NCI-H510A (cell line): ENCODE results near the gene DDX18.

Experiments
- DNase-seq: peaks from one replicate; lab custom pipeline; 2025; lab: John Stamatoyannopoulos, UW

Gene DDX18

DNA sequence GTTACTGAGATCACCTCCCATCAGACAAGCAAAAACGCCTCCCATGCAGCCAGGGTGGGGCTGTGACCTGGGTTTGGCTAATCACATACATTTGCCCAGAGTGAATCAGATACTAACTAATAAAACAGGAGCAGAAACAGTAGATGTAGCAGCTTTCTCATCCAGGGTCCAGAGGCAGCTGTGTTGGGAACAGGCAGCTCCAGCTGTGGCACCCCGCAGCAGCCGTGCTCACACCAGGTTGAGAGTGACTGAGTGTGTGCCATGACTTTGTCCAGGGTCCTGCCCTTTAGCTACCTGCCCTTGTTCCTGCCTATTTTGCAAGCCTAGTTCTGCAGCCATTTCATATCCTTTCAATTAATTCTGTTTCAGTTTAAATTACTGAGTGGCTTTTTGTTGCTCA, 20.5 kb downstream of the DDX18 start:
- no peak for DNase-seq

DNA sequence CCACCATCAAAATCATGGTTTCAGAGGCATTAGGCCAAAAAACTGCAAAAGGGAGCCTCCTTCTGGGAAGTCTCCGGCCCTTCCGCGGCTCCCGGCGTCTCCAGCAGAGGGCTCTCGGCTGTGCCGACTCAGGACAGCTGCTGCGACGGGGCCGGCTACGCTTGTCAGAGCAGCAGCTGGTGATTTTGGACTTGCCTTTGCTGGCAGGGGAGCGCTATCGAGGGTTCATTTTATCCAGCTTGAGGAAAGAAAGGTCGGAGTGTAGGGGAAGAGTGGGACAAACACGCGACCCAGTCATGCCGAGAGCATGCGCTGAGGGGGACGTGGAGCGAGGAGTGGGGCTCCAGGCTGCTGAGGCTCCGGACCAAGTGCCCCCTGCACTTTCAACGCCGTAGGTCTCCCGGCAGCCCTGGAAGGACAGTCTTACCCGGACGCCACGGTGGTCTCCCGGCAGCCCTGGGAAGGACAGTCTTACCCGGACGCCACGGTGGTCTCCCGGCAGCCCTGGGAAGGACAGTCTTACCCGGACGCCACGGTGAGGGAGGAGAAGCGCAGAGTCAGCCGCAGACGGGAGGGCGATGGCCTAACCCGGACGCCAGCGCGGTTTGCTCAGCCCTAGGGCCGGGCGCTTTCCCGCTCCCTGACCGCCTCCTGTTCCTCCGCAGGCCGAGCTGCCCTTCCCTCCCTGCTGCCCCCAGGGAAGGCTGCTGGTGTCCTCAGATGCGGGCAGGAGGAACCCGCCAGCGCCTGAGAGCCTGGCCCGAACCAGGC, 21.7 kb downstream of the DDX18 start:
- DNase-seq: no peak

DNA sequence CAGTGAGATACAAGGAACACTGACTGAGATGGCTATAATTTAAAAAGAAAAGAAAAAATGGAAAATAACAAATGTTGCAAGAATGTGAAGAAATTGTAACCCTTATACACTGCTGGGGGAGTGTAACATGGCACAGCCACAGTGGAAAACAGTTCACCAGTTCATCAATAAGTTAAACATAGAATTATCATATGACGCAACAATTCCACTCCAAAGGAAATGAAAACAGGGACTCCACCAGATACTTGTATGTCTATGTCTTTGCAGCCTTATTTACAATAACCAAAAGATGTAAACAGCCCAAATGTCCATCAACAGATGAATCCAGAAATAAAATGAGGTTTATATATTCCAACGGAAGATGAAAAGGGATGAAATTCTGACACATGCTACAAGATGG, 30.8 kb downstream of the DDX18 start:
- DNase-seq: no peak

DNA sequence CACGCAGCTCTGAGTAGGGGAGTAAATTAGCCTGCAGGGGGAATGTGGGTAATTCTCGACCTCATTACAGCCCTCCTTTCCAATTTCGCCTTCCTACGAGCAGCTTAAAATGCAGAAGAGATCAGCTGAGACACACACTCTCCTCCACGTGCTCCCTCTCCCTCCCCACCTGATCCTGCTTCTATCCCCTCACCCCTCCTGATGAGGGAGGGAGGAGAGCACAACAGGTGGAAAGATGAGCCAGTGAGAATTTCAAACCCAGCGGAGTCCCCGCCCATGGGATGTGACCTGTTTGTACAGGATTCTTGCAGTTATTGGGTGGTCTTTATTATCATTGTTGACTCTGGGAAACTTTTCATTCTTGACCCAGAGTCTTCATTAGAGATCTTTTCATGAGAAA, 35.5 kb downstream of the DDX18 start:
- DNase-seq: no peak

GRCh38 chr2:117850461-117850860, 36.0 kb downstream of the DDX18 start:
- no peak for DNase-seq

GRCh38 chr2:117851969-117852368, 37.5 kb downstream of the DDX18 start:
- DNase-seq: no peak

GRCh38 chr2:117853316-117853715, 38.8 kb downstream of the DDX18 start:
- DNase-seq: no peak

GRCh38 chr2:117853873-117854272, 39.4 kb downstream of the DDX18 start:
- no peak for DNase-seq

DNA sequence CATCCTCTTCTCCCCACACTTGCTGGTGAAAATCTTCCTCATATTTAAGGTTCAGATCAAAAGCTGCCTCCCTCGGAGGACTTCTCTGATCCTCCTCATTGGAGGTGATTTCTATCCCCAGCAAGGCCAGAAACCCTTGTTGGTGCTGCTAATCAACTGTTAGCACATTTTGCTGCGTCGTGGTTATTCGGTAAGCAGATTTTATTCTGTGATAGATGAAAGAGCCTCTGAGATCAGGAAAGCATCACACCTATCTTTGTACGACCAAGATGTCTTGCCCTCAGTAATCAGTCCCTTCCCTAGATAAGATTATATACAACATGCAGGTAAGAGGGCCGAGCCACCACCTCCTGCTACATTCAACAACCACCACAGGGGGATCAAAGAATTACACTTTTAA, 40.1 kb downstream of the DDX18 start:
- no peak for DNase-seq

DNA sequence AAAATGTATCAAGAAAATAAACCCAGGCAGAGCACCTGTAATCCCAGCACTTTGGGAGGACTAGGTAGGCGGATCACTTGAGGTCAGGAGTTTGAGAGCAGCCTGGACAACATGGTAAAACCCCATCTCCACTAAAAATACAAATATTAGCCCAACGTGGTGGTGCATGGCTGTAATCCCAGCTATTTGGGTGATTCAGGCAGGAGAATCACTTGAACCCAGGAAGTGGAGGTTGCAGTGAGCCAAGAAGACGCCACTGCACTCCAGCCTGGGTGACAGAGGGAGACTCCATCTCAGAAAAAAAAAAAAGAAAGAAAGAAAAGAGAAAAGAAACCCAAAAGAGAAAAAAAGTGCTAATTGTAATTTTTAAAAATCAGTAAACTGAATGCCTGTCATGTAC, 41.4 kb downstream of the DDX18 start:
- no peak for DNase-seq

DNA sequence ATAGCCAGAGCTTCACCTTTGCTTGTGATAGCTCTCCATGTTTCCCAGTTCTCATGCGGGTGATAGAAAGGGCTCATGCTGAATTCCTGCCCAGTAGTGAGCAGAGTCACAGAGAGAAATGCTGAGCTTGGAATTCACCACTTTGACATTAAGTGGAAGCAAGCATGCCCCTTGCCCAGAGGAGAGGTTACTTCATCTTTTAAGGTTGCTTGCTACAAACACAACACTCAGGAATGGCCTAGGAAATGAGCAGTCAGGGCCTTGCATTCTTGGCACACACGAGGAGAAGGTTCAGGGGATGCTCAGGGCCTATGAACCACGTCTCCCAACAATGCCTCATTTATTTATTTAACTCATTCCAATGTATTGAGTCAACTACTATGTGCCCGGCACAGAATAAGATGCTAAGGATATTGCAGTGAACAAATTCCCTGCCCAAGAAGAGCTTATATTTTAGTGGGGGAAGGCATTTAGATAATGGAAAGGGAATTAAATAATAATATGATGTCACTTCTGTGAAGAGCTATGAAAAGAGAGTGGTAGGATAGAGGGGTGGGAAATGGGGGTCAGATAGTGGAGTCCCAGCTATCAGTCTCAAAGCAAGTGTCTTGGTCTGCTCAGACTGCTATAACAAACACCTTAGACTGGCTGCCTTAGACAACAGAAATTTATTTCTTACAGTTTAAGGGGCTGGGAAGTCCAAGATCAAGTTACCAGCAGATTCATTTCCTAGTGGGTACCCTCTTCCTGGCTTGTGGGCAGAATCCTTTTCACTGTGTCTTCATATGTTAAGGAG, 42.1 kb downstream of the DDX18 start:
- no peak for DNase-seq

GRCh38 chr2:117858336-117858735, 43.8 kb downstream of the DDX18 start:
- no peak for DNase-seq

- peak; percentile 10 for DNase-seq
Observed at GRCh38 chr2:117858892-117859531, 44.5 kb downstream of the DDX18 start.

DNA sequence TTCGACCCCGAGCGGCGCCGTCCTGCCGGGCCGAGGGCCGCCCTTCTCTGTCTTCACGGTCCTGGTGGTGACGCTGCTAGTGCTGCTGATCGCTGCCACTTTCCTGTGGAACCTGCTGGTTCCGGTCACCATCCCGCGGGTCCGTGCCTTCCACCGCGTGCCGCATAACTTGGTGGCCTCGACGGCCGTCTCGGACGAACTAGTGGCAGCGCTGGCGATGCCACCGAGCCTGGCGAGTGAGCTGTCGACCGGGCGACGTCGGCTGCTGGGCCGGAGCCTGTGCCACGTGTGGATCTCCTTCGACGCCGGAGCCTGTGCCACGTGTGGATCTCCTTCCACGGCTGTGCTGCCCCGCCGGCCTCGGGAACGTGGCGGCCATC, 45.0 kb downstream of the DDX18 start:
- no peak for DNase-seq

DNA sequence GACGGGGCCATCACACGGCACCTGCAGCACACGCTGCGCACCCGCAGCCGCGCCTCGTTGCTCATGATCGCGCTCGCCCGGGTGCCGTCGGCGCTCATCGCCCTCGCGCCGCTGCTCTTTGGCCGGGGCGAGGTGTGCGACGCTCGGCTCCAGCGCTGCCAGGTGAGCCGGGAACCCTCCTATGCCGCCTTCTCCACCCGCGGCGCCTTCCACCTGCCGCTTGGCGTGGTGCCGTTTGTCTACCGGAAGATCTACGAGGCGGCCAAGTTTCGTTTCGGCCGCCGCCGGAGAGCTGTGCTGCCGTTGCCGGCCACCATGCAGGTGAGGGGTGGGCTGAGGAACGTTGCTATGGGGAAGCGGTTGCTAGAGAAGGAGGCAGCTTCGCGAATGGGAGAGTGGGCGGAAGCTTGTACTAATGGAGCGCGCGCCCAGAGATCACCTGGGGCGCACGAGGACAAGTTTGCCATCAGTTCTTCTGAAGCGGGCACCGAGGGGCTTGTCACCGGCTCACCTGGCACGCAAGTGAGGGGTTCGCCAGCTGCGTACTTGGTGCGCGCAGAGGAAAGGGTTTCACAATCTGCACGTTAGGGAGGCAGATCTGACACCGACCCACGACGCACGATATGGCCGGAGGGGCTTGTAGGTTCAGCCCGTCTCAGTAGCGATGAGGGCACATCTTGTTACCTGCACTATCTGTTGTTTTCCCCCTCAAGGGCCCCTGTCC, 45.6 kb downstream of the DDX18 start:
- no peak for DNase-seq

GRCh38 chr2:117862459-117862858, 48.0 kb downstream of the DDX18 start:
- no peak for DNase-seq

- DNase-seq: no peak
Observed at GRCh38 chr2:117875786-117876185, 61.3 kb downstream of the DDX18 start.

DNA sequence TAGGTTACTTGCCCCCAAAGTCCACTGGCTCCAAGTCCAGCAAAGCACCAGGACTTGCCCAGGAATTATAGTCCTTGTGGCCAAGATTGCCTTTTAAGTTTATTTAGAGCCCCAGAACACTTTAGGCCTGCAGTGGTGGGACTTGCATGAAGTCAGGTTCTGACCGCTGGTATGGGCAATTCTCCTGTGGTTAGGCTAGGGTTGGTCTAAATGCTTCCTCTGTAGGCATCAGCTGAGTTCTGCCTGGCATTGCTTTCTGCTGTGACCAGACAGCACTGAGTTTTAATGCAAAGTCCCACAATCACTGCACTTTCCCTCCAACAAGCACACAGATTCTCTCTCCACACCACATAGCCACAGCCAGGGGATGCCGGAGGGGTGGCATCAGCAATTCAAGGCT, 64.5 kb downstream of the DDX18 start:
- no peak for DNase-seq
